A673 (cell line): Measurements from ENCODE around the gene MTREX. TPM values are rescaled to one million over a fixed set of nuclear protein-coding genes. Genes with fewer than 3 reads are reported as not detected.

ENCODE experiments used
- BruUV-seq: library from RNA; stranded (reverse); fragments of 400-500 nt; replicated peaks from 2 replicates; lab custom pipeline; 2021; lab: Mats Ljungman, UMichigan
- CTCF ChIA-PET: fragments of 300-600 bp; sonication (Branson Sonifier 250); formaldehyde crosslinking; loops from one replicate; lab custom pipeline; 2022; ENCODE audit warnings: antibody characterized with exemption; lab: Charles Lee
- POLR2A ChIA-PET: fragments of 300-600 bp; sonication (Branson Sonifier 250); formaldehyde crosslinking; loops from one replicate; lab custom pipeline; 2022; ENCODE audit warnings: antibody characterized with exemption; ENCODE audit not compliant: low non-redundant PET; lab: Charles Lee
- DNase-seq: peaks from one replicate; pipeline ENCODE4 v3.0.0-alpha.2; 2015; ENCODE audit warnings: low spot score
- H3K27ac ChIP-seq: fragments of 200-600 bp; sonication (generic); 2 replicates; pipeline ENCODE4 v1.5.1; 2016; ENCODE audit warnings: mixed run types, low read depth, mild to moderate bottlenecking, mixed read lengths, antibody characterized with exemption, low read length; ENCODE audit not compliant: poor library complexity, severe bottlenecking
- H3K27me3 ChIP-seq: fragments of 200-600 bp; sonication (generic); replicated peaks from 2 replicates; pipeline ENCODE4 v1.6.1; 2017; ENCODE audit warnings: mixed run types, low read depth, mild to moderate bottlenecking, mixed read lengths, antibody characterized with exemption, low read length; ENCODE audit not compliant: insufficient read depth, poor library complexity
- H3K36me3 ChIP-seq: fragments of 200-600 bp; sonication (generic); 2 replicates; pipeline ENCODE4 v1.6.1; 2016; ENCODE audit warnings: mixed run types, mild to moderate bottlenecking, mixed read lengths, antibody characterized with exemption, low read length; ENCODE audit not compliant: insufficient read depth, poor library complexity, severe bottlenecking
- H3K4me1 ChIP-seq: fragments of 200-600 bp; sonication (generic); 2 replicates; pipeline ENCODE4 v1.6.1; 2017; ENCODE audit warnings: mixed run types, mild to moderate bottlenecking, mixed read lengths, antibody characterized with exemption, low read length; ENCODE audit not compliant: insufficient read depth, poor library complexity, severe bottlenecking
- H3K4me3 ChIP-seq: fragments of 200-600 bp; sonication (generic); 2 replicates; pipeline ENCODE4 v1.5.1; 2016; ENCODE audit warnings: low read depth, mixed run types, mild to moderate bottlenecking, mixed read lengths, low read length; ENCODE audit not compliant: poor library complexity, severe bottlenecking
- H3K9me3 ChIP-seq: fragments of 200-600 bp; sonication (generic); 2 replicates; pipeline ENCODE4 v1.6.1; 2016; ENCODE audit warnings: mixed run types, low read depth, mild to moderate bottlenecking, mixed read lengths, antibody characterized with exemption, low read length; ENCODE audit not compliant: poor library complexity, severe bottlenecking
- CTCF ChIP-seq: fragments of 300-800, 200-600 bp; sonication (generic); conservative IDR thresholded peaks from 2 replicates; pipeline ENCODE4 v1.5.1; 2017; ENCODE audit warnings: low read depth, mild to moderate bottlenecking, antibody characterized with exemption, low read length, moderate library complexity, mixed read lengths
- EZH2 ChIP-seq: fragments of 200-600 bp; sonication (generic); IDR thresholded peaks from 2 replicates; pipeline ENCODE4 v1.6.1; 2017; ENCODE audit warnings: borderline replicate concordance, low read depth, mild to moderate bottlenecking, mixed read lengths, antibody characterized with exemption, low read length; ENCODE audit not compliant: poor library complexity, severe bottlenecking
- intact Hi-C: fragments of 100-400 bp; cut with micrococcal nuclease; formaldehyde crosslinking; loops from one replicate; pipeline ENCODE4 v1.10.0; 2022; ENCODE audit not compliant: unreplicated experiment
- total RNA-seq: library from RNA; stranded (reverse); gene quantifications from 2 replicates; pipeline ENCODE4 v1.2.3, GENCODE V29; 2021

The MTREX gene
- total RNA-seq, 1 experiment from 2014 or later = 135 TPM

GRCh38 chr5:55413644-55414043 is 105.9 kb downstream of the MTREX start:
- Histone ChIP-seq H3K9me3 (no peaks in the 10 kb centered on the region), H3K4me3 (no peak overlapping the region), H3K27ac (no peak overlapping the region), H3K36me3 (peaks cover 28% of the 10 kb centered on the region), H3K27me3 (no peaks in the 10 kb centered on the region), H3K4me1 (peaks cover 13% of the 10 kb centered on the region)
- ChIA-PET POLR2A (no interaction called here), CTCF (no interaction called here)
- DNase-seq = no peak
- intact Hi-C loops = no loop called here
- BruUV-seq = no TSS peak
- TF ChIP-seq EZH2 = no peak

- H3K9me3 ChIP-seq = no peaks in the 10 kb centered on the region
- H3K36me3 ChIP-seq = peaks cover 28% of the 10 kb centered on the region
- POLR2A ChIA-PET = interaction anchor here (0.6 to 0.7 kb wide), 2 partner anchors 12 to 669 kb away, joined by 3 to 4 read pairs; no protein-coding TSS in a partner anchor
- CTCF ChIA-PET = no interaction called here
- peaks cover 22% of the 10 kb centered on the region for H3K4me1 ChIP-seq
- no peaks in the 10 kb centered on the region for H3K27me3 ChIP-seq
- no peak for TF ChIP-seq CTCF
- TF ChIP-seq EZH2 = no peak
- no peak overlapping the region for H3K4me3 ChIP-seq
- intact Hi-C loops = no loop called here
- DNase-seq = no peak
- BruUV-seq = no TSS peak
- no peak overlapping the region for H3K27ac ChIP-seq
Observed at GRCh38 chr5:55415071-55415470, 107.3 kb downstream of the MTREX start.

- H3K4me1 ChIP-seq = peaks cover 22% of the 10 kb centered on the region
- intact Hi-C loops = no loop called here
- no peak overlapping the region for H3K4me3 ChIP-seq
- no peaks in the 10 kb centered on the region for H3K9me3 ChIP-seq
- POLR2A ChIA-PET = no interaction called here
- no peaks in the 10 kb centered on the region for H3K27me3 ChIP-seq
- BruUV-seq = no TSS peak
- TF ChIP-seq CTCF (no peak), EZH2 (no peak)
- no peak overlapping the region for H3K27ac ChIP-seq
- CTCF ChIA-PET = no interaction called here
- DNase-seq = no peak
- H3K36me3 ChIP-seq = peaks cover 16% of the 10 kb centered on the region
Observed at GRCh38 chr5:55416306-55416705, 108.5 kb downstream of the MTREX start.
